ENCODE data around the gene PRKAG2.
A peak's percentile ranks its signal among the peaks of the same experiment; 100 is the strongest.

DNA sequence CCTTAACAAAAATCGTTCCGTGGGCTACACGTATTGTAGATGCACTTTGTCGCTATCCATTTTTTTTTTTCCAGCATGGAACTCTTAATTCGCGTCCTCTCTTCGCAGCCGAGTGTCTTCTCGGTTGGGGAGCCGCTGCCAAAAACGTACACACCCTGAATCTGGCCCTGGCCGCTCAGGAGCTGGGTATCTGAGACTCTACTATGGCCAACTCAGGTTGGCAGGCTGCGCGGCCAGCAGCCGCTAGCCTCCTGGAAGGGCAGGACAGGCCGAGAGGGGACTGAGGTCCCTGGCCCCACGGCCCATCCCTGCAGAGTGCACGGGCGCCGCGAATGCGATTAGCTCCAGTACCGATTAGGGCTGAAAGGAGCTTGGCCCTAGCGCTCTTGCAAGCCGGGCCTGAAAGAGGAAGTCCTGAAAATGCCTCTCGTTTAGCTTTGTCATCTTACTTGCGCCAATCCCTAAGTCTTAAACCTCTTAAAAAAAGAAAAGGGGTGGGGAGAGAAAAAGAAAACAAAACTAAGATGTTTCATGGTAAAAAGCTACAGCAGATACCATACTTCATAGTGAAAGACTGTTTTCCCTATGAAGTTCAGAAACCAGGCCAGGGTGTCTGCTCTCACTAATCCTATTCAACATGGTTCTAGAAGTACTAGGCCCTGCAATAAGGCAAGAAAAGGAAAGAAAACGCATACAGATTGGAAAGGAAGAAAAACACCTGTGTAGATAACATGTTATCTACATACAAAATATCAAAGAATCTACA lies 244.0 kb downstream of the PRKAG2 start:
- TF ChIP-seq CTCF (IDR thresholded peaks at IDR 0.05 in 8 of 11, conservative IDR thresholded peaks at IDR 0.05 in 3 of 11) (no peak), POLR2A (IDR thresholded peaks at IDR 0.05) (peak in 2 of 3 donors; percentile 22 to 69)
